Activated T-cell treated with anti-CD3 and anti-CD28 coated beads for 24 hours (primary cell): ENCODE data around the gene SLC26A3.
A peak's percentile ranks its signal among the peaks of the same experiment; 100 is the strongest.

Source experiments
- DNase-seq: peaks from one replicate; pipeline ENCODE4 v3.0.0-alpha.2; 2020; ENCODE audit warnings: low read depth

The SLC26A3 gene

DNA sequence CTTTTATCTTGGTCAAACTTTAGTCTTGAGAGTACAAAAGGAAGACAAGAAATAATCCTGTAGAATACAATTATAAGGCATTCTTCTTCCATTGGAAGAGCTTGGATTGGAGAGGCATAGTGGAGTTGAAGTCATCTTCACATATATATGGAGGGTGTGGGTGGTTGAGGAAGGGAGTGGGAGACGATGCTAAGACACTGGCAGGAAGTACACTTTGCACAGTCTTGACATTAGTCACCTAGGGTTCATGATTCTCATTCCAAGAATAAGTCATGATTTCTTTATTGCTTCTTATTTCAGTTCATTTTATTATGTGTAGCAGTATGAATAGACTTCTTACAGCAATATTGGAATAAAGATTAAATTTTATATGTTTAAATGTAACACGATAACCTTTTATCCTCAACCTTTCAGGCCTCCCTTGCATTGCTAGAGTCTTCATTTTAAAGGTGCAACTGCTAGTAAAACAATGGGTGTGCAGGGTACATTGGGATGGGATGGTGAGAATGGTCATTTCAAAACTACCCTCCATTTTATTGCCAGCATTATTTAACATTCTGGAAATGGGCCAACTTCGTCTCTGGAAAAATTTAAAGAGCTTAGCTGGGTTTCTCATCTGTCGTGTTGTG lies 12.3 kb upstream of the SLC26A3 start:
- DNase-seq, result no peak

DNA sequence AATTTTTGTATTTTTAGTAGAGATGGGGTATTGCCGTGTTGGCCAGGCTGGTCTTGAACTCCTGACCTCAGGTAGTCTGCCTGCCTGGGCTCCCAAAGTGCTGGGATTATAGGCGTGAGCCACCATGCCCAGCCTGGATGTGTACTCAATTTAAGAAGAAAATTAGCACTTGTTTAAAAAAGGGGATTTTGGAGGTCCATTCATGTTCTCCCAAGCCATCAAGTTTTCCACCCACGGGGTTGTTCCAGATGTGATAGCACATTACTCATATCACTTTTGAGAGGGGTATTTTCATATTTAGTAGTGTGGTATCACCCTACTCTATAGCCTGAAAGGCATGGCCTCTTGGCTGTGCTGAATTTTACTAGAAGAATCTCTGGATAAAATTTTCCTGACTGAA lies 10.5 kb upstream of the SLC26A3 start:
- peak; percentile 15 for DNase-seq

DNA sequence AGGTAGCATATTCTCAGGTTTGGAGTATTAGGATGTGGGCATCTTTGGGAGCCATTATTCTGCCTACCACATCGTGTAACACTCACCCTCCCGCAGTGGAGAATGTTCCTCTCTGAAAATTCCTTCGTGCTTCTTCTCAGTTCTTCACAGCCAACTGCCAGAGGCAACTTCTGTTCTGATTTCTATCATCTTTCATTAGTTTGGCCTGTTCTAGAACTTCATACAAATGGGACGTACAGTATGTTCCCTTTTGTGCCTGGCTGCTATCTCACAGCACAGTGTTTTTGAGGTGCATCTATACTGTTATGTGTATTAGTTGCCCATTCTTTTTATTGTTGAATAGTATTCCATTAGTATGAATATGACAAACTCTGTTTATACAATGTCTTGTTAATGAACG lies 8.9 kb upstream of the SLC26A3 start:
- no peak for DNase-seq

DNA sequence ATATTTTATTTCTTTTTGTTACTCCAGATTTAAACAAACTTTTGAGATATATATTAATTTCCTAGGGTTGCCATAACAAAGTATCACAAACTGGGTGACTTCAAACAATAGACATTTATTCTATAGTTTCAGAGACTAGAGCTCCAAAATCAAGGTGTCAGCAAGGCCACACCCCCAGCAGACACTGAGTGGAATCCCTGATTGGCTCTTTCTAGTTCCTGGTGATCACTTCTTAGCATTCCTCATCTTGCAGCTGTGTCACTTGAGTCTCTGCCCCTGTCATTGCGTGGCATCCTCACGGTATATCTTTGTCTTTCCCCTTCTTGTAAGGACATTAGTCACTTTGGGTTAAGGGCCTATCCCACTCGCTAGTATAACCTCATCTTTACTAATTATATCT lies 7.6 kb upstream of the SLC26A3 start:
- DNase-seq, result no peak

DNA sequence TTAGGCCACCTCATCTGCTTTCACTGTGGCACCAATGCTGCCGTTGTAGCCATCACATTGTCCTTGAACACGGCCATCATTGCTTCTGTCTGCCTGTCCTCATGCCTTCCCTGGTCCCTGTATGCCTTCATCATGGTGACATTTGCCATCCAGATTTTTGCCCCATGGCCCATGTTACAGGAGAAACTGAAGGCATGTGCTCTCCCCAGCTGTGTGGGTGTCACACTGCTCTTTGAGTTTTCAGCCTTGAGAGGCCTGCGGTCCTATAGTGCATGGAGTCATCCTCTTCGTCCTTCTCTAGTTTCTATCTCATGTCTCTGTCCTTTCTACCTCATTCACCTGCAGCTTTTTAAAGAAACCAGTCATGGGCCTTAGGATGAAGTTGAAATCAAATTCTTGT lies 6.2 kb upstream of the SLC26A3 start:
- no peak for DNase-seq

DNA sequence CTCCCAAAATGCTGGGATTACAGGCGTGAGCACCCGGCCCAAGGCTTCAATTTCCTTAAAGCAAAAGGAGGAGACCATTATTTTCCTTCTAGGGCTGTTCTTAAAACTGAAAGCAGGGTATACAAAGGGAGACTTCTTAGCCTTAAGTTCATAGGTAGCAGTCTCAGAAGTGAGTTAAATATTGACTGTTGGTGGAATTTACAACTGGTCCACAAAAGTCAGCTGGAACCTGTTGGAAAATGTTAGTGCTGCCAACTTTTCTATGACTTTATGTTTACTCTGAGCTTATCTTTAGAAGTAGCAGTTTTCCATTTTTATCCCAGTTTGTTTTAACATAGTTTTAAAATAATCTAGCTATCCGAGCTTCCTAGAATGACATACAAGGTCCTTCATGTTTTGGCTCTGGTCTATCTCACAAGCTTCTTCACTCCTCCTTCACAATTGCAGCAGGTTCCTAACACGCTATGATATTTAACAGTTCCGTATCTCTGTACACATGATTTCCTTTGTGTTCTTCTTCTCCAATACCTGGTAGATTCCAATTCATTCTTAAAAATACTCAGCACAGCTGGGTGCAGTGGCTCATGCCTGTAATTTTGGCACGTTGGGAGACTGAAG lies 3.3 kb downstream of the SLC26A3 start:
- DNase-seq, result no peak

DNA sequence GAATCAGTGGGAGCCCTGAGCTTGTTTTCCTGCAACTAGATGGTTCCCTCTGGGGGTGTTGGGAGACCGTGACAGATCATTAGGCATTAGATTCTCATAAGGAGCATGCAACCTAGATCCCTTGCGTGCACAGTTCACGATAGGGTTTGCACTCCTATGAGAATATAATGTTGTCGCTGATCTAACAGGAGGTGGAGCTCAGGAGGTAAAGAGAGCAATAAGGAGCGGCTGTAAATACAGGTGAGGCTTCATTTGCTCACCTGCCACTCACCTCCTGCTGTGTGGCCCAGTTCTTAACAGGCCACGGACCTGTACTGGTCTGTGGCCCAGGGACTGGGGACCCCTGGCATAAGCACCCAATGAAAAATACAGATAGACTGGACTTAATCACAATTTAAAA lies 10.7 kb downstream of the SLC26A3 start:
- DNase-seq, result no peak

DNA sequence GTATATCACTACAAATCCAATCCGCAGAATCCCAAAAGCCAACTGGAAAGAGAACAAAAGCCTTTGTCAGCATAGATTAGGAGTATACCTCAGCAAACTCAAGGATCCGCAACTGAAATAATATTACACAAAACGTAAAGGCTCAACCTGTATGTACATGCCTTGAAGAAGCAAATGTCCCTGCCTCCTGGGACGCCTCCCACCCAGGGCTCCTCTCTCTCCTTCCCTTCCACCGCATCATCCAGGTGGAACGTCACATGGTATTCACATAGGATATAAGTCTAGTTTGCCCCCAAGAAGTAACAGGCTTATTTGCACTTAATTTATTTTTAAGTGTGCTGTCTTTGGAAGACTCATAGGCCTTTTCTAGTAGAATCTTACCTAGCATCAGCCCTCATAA lies 13.4 kb downstream of the SLC26A3 start:
- DNase-seq, result no peak

DNA sequence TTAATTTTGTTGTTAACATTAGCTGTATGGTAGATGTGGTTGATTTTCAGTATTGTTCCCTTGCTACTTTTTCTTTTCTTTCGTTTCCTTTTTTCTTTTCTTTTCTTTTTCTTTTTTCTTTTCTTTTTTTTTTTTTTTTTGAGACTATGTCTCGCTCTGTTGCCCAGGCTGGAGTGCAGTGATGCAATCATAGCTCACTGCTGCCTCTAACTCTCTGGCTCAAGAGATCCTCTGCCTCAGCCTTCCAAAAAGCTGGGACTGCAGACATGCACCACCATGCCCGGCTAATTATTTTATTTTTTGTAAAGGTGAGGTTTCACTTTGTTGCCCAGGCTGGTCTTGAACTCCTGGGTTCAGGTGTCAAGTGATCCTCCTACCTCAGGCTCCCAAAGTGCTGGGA lies 14.4 kb downstream of the SLC26A3 start:
- DNase-seq, result no peak

DNA sequence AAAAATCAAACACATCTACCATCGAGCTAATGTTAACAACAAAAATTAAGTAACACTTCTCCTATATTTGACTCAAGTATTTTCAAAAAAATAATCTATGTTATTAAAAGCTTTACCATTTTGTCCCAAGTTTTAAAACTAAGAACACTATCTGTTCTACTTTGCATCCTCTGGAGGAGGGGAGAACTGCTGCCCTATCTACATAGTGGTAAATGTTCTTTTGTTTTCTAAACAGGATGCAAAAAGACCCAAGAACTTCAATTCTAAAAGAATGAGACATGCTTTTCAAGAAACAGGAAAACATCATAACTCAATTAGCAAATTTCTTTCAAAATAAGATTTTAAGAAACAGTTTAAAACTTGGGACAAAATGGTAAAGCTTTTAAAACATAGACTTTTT lies 14.8 kb downstream of the SLC26A3 start:
- no peak for DNase-seq

DNA sequence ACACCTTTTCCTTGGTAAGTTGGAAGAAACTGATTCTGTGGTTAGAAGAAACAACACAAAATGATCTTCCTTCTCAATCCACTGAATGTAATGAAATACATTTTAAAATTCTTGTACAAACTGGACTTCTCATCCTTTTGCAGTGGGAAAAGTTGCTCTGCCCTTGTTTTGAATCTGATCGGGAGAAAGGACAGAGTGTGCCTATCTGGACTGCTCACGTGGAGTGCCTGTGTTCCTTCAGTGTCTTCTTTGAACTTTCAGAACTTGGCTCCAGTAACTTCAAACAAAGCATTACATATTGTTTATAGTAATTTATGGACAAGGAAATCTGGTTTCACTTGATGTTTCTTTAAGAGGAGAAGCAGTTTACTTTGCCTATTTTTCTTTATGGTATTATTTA lies 17.1 kb downstream of the SLC26A3 start:
- no peak for DNase-seq

DNA sequence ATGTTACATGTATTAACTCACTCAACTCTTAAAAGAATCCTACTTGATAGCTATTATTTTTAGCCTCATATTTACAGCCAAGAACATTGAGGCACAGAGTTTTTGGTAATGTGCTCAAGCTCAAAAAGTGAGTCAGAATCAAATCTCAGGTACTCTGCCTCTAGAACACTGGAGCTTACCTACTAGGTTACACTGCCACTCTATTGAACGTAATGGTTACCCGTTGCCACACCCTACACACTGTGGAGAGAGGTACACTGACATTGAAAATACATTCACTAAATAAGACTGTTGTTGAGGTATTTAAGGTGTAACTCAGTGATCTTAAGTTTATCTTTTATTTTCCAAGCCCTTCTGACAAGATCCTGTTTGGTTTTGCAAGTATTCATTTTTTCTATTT lies 17.9 kb downstream of the SLC26A3 start:
- no peak for DNase-seq

DNA sequence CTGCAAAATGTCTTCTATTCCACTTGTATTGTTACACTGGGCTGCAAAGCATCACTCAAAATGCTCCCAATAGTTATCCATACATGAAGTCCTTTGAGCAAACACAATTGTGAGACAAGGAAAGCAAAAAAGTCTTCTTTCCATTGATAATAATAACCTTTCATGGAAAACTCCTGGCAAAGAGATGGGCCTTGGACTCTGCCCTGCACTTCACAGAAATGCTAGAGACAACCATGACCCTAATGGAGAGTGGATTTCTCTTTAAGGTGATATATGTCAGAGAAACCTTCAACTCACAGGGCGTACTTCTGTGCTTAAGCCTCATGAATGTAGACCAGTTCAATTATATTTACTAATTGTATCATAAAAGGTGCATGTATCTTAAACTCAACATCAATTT lies 19.4 kb downstream of the SLC26A3 start:
- no peak for DNase-seq

DNA sequence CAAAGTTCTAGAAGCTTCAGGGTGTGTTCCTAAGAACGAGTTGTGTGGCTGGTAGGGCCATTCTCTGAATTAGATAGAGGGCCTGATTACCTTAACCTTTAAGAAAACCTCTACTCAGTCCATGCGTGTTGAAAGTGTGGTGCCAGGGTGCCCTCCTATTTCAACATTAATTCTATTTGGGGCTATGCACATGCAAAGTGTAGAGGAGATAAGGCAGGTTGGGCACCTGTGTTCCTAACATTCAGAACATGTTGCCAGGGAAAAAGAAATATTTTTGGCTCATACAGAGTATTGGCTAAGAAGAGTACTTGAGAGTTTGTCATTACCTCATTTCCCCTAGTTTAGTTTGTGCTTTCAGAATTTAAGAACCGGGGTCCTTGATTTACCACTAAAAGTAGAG lies 20.6 kb downstream of the SLC26A3 start:
- DNase-seq, result no peak

DNA sequence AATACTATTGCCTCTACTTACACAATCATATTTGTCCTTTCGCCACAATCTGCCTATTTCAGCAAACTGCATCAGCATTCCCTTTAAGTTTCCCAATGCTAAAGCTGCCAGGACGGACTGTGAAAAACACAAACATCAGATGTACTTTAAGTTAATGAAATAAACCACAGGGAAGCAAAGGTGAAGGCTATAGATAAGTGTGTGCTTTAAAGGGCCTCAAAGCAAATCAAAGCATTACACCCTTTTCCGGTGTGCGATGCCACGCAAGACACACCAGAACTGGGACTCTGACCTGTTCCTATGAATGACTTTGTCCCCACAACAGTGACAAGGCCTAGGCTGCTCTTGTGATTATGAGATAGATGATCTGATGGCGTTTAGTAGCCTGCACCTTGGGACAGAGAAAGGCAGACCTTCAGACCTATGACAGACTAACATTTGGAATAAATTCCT lies 23.4 kb downstream of the SLC26A3 start:
- no peak for DNase-seq

DNA sequence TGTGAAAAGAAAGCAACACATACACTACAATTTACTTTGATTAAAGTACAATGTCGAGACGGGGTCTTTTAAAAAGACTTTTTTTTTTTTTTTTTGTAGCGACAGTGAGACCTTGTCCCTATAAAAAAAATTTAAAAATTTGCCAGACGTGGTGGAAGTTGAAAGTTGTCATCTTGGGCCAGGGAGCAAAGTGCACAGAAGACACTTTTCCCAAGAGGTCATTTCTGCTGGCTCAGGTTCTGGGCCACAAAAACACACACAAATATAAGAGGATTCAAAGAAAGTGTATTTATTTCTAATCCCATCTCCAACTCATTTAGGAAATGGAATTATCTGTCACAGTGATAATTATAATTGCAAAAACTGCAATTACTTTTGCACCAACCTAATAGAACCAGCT lies 24.7 kb downstream of the SLC26A3 start:
- DNase-seq, result no peak

DNA sequence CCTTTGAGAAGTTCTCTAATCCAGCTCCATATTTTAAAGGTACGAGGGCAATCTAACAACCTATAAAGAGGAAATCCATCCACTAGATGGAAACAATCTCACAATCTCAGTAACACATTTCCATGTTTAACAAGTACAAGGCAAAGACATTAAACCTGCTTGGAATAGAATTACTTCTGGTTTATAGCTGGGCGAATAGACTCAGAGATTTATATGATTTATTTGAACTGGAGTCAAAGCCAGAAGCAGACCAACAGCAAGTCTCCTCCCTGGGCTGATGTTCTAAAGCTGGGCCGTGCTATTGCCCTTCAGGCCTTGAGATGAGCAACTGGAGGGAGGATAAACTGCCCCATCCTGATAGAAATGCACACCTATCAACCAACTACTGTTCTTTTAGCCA lies 25.3 kb downstream of the SLC26A3 start:
- DNase-seq, result no peak

DNA sequence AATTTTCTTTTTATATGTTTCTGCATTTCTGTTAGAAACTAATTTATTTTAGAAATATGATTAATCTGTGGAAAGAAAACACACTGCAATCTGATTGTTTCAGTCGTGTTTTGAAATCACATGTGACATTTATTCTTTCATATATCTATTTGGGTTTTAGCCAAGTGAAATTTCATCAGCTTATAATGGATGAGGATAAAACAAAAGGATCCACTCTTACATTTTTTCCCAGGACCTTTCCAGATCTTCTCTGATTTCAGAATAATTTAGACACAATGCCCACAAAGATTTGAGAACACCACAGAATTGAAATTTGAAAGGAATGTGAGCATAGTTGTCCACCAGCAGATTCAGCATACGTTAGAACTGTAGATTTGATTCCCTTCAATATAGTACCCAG lies 30.0 kb downstream of the SLC26A3 start:
- no peak for DNase-seq

DNA sequence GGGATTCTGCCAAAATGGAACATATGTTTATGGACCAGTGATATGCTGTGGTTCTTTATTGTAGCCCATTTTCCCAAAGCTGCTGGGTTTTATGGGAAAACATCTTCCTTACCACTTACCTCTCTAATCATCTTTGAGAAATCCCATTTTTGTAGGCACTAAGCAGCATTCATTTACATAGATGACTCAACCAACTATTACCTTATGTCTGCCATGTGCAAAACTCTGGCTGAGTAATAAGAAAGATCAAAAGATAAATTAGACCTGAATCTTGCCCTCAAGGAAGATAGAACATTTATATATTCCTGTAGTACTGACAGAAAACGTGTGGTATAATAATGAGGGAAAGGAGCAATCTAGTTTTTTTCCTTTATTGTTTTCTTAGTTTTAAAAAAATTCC lies 34.8 kb downstream of the SLC26A3 start:
- no peak for DNase-seq

DNA sequence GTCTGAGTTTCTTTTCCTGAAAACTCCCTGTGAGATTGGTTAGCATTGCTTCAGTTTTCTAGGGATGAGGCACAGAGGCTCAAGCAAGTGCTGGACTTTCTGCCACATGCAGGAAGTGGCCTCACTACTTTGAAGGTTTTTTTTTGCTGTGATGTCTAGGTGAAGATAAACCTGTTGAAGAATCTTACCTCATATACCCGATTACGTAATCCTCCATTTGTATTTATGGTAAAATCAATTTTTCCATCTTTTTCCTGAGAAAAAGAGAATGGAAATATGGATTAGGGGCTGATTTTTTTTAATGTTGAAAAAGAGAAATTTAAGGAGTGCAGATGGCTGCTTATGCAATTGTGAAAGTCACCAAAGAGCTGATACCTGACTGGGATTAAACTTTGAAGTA lies 35.6 kb downstream of the SLC26A3 start:
- no peak for DNase-seq

DNA sequence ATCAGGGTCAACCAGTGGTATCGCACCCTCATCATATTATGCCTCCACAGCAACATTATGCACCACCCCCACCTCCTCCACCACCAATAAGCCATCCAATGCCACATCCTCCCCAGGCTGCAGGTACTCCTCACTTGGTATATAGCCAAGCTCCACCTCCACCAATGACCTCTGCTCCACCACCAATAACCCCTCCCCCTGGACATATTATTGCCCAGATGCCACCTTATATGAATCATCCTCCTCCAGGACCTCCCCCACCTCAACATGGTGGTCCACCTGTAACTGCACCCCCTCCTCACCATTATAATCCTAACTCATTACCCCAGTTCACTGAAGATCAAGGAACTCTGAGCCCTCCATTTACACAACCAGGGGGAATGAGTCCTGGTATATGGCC lies 44.4 kb downstream of the SLC26A3 start:
- no peak for DNase-seq

DNA sequence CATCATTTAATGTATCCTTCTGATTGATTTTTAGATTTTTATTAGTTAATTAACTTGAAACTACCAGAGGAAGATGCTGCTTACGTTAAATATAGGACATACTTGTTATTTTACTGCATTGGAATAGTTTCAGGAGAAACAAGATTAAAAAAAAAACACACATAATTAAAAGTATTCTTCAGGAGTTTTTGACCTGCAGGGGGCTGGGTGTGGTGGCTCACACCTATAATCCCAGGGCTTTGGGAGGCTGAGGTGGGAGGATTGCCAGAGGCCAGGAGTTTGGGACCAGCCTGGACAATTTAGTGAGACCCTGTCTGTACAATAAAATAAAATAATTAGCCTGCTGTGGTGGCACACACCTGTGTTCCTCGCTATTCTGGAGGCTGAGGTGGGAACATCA lies 48.4 kb downstream of the SLC26A3 start:
- DNase-seq, result no peak

DNA sequence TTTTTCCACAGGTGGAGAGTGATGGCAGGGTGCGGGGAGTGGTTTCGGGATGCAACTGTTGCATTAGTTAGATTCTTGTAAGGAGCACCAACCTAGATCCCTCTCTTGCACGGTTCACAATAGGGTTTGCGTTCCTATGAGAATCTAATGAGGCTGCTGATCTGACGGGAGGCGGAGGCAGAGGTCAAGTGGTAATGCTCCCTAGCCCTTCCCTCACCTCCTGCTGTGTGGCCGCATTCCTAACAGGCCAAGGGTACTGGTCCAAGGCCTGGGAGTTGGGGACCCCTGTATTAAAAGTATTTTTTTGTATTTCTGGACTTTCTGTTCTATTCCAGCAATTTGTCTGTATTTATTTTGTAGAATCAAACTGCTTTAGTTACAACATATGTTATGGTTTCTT lies 51.9 kb downstream of the SLC26A3 start:
- no peak for DNase-seq

DNA sequence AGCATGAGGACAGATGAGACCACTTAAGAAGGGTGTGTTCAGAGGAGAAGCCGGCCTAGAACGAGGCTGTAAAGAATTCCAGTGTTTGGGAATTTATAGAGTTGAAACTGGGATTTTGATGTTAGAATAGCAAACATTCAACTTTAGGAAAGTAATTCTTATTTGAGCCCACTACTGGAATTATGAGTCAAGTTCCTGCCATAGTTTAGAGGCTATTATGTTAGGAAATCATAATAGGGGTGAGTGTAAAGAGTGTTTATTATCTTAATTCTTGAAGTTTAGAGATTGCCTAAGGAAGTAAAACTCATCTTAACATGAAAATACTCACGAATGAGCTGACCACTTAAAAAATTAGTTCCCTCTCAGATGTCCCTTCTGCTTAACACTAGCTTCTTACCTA lies 57.0 kb downstream of the SLC26A3 start:
- DNase-seq, result no peak
